GM18519 (cell line): ENCODE data around the gene POLR3E.

Experiments used
- ATAC-seq: cut with Tn5 transposase; IDR thresholded peaks from one replicate; pipeline ENCODE4 v1.9.1; 2021; ENCODE audit warnings: mild to moderate bottlenecking, moderate library complexity; ENCODE audit not compliant: unreplicated experiment, low FRiP score

Gene POLR3E

GRCh38 chr16:22314661-22315626 lies 17.7 kb downstream of the POLR3E start:
- ATAC-seq: no peak

DNA sequence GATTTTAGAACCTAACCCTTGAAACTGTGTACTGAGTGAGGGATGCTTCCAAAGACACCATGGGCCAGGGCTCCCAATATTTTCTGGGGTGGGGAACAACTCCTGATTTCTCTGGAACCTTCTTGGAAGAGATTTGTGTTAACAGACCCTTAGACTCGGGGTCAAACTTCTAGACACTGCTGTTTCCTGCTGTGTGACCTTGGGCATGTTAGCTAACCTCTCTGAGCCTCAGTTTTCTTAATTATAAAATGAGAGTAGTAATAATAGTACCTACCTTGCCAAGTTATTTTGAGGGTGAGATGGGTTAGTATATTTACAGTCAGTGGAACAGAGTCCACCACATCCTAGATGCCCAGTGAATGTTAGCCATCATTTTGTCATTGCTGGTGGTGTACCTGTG lies 18.8 kb downstream of the POLR3E start:
- no peak for ATAC-seq

- no peak for ATAC-seq
Measured at GRCh38 chr16:22316411-22316811, 19.2 kb downstream of the POLR3E start.

DNA sequence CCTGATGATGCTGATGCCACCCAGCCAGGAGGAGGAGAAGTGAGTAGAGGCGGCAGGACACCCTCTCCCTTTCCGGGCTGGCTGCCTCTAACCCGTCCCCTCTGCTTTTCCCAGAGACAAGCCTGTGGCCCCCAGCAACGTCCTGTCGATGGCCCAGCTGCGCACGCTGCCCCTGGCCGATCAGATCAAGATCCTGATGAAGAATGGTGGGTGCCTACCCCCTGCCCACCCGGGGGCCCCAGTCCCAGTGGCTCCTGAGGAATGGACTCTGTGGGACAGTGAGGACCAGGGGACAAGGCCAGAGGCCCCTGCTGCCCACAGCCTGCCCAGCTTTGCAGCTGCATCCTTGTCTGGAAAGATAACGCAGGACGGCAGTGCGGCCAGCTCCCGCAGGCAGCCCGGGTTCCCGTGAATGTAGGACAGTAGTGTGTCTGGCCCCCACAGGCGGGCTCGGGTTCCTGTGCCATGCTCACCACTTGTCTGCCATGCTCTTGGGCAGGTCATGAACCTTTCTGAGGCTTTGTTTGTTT lies 19.9 kb downstream of the POLR3E start:
- no peak for ATAC-seq

DNA sequence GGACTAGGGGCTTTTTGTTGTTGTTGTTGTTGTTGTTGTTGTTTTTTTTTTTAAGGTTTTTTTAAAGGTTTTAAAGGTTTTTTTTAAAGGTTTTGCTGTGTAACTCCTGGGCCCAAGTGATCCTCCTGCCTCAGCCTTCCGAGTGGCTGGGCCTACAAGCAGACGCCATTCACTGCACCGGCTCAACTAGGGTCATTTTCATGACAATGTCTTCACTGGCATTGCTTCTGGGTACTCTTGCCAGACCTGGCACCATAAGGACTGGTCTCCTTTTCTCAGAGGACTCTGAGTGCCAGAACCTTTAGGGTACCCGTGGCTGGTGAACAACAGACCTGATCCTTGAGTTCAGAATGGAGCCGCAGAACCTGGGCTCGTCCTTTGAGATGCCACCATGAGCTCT lies 20.4 kb downstream of the POLR3E start:
- no peak for ATAC-seq

DNA sequence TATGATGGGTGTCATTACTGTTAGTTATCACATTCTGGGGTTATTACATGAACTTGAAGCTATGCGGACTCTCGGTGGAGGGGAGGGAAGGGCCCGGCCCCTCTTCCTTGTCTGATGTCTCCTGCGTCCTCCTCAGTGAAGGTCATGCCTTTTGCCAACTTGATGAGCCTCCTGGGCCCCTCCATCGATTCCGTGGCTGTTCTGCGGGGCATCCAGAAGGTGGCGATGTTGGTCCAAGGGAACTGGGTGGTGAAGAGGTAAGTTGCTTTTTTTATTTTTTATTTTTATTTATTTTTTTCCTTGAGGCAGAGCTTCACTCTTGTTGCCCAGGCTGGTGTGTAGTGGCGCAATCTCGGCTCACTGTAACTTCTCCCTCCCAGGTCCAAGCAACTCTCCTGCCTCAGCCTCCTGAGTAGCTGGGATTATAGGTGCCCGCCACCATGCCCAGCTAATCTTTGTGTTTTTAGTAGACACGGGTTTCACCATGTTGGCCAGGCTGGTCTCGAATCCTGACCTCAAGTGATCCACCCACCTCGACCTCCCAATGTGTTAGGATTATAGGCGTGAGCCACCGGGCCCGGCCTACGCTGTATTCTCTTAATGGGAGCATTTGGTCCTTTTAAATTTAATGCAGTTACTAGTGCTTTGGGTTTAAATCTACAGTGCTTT lies 21.6 kb downstream of the POLR3E start:
- no peak for ATAC-seq

DNA sequence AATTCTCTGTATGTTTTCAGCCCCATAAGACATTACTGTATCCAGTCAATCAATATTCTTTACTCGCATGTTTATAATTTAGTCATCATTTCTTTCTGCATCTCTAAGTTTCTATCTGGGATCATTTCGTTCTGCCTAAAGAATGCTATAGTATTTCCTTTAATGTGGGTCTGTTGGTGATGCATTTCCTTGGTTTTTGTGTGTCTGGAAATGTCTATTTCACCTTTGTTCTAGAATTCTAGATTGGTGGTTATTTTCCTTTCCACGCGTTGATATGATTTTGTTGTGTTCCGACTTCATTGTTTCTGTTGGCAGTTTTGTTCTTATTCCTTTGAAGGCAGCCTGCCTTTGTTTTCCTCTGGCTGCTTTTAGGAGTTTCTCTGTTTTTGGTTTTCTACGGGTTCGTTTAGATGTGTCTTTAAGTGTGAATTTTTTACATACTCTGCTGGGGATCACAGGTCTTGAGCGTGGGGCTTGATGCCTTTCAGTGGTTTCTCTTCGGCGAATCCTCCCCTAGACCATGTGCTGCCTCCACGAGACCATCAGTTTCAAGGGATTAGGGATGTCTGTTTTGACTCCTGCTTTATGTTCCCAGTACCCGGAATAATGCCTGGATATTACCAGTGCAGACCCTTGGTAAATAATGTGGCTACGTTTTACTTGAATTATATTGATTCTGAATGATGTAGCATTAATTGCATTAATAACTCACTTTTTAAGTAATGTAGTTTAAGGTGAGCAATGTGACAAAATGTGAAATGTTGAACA lies 23.5 kb downstream of the POLR3E start:
- ATAC-seq: no peak

- no peak for ATAC-seq
Measured at GRCh38 chr16:22321340-22322001, 24.3 kb downstream of the POLR3E start.

DNA sequence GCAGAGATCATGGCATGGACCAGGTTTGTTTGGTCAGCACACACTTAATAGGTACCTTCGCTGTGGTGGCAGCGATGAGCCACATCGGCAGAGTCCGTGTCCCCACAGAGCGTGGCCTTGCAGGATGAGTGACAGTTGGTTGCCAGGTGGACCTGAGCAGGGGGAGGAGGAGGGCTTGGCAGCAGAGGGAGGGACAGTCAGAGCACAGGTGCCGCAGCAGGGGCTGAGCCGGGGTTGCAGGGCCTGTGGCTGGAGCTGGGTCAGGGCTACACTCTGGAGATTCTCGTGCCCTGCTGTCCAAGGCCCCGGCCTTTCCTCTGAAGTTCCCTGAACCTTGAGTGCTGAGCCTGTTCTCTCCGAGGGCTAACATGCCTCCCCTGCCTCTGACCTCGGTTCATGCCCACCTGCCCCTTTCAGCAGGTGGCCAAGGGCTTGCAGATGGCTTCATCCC lies 24.8 kb downstream of the POLR3E start:
- no peak for ATAC-seq

DNA sequence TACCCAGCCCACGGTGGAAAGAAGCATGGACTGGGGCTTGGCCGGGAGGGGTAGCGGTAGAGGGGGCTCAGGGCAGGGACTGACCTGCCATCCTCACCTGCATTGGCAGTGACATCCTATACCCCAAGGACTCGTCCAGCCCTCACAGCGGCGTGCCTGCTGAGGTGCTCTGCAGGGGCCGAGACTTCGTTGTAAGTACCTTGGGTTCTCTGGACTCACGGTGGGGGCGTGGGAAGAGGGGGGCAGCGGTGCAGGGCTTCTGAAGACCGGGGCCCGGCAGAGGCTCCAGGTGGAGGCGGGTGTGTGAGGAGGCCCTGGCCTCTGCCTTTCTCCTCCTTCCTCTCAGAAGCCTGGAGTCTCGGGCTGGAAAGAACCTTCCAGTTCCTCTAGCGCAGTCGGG lies 25.5 kb downstream of the POLR3E start:
- no peak for ATAC-seq

- ATAC-seq: no peak
Measured at GRCh38 chr16:22323173-22323958, 26.2 kb downstream of the POLR3E start.

DNA sequence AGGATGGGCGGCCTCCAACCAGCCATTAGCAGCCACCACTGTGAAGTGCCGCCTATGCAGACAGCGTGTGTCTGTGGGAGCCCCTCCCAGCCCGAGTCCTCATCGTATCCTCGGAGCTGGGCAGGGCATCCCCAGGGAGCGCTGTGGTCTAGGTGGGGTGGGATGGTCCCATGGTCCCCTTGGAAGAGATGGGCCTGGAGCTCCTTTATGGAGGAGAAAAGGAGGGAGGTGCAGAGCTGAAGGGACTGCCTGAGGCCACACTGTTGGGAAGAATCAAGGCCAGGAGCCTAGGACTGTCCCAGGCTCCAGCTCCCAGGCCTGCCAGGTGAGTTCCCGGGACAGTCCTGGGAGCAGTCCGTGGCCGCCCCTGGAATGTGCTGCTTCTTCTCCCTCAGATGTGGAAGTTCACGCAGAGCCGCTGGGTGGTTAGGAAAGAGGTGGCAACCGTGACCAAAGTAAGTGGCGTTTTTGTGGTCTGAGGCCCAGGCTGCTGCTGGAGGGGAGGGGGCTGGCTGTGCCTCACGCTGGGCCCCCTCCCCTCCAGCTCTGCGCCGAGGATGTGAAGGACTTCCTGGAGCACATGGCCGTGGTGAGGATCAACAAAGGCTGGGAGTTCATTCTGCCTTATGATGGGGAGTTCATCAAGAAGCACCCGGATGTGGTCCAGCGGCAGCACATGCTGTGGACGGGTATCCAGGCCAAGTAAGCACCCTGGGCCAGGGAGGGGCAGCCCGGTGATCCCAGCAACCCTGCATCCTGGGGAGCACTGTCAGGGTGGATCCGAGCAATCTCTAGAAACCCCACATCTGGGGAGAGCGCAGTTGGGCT lies 27.0 kb downstream of the POLR3E start:
- ATAC-seq: no peak

DNA sequence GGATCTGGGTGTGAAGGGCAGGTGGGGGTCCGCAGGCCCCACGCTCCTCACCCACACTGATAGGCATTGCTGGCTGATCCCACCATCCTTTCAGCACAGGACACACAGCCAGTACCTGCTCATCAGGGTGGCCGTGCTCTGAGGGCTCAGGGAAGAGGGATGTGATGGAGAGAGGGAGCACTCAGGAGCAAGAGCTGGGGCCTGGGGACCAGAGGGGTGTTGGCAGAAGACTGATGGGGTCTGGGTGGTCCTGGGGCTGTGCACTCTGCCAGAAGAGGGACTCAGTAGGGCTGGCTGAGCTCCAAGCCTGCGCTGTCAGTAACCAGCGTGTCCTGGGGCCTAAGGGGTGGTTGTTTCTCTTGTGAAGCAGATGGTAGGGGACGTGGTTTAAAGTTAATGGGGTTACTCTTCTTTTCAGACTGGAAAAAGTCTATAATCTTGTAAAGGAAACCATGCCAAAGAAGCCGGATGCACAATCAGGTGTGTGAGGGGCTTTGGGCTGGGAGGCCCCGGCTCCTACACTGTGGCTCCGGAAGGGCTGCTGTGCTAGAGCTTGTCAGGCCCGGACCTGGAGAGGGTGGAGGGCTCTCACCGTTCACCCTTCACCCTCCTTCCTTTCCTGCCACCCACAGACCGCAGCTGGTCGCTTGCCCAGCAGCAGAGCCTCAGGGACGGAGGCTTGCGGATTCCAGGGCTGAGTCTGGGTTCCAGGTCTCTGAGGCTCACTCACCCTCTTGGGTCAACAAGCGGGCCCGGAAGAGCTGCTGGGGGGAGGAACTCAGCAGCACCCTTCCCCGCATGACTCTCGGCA lies 27.8 kb downstream of the POLR3E start:
- no peak for ATAC-seq

DNA sequence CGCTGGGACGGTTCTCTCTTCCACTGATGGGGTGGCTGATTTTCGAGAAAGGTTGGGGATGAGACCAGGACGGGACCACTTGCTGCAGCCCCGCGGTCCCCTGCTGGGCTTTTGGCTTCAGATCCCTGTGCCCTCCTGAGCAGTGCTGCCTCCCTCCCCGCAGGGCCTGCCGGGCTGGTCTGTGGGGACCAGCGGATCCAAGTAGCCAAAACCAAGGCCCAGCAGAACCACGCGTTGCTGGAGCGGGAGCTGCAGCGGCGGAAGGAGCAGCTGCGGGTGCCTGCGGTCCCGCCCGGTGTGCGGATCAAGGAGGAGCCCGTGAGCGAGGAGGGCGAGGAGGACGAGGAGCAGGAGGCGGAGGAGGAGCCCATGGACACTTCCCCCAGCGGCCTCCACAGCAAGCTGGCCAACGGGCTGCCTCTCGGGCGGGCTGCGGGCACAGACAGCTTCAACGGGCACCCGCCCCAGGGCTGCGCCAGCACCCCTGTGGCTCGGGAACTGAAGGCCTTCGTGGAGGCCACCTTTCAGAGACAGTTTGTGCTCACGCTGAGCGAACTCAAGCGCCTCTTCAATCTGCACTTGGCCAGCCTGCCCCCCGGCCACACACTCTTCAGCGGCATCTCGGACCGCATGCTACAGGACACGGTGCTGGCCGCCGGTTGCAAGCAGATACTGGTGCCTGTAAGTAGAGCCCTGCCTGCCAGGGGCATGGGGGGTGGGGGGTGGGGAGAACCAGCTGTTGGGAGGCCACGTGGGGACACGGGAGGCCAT lies 28.6 kb downstream of the POLR3E start:
- no peak for ATAC-seq

DNA sequence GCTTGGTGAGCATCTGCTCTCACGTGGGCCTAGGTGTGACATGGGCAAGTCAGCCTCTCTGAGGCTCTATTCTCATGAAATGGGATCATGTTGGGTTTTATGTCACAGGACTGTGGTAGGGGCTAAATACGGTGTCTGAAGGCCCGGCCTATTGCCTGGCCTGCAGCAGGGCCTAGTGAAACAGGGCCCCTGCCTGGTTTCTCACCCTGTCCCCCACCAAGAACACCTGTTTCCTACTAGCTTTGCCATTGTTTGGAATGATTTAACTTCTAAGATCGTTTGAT lies 29.1 kb downstream of the POLR3E start:
- ATAC-seq: no peak

- no peak for ATAC-seq
Measured at GRCh38 chr16:22326771-22327445, 29.7 kb downstream of the POLR3E start.

GRCh38 chr16:22327446-22327775 lies 30.2 kb downstream of the POLR3E start:
- no peak for ATAC-seq
